ENCODE measurements around the gene ENTPD6. TPM values are rescaled to one million over a fixed set of nuclear protein-coding genes. Genes with fewer than 3 reads are reported as not detected.

The ENTPD6 gene
- polyA plus RNA-seq, 1 donor from 2014 or later: 143 TPM

DNA sequence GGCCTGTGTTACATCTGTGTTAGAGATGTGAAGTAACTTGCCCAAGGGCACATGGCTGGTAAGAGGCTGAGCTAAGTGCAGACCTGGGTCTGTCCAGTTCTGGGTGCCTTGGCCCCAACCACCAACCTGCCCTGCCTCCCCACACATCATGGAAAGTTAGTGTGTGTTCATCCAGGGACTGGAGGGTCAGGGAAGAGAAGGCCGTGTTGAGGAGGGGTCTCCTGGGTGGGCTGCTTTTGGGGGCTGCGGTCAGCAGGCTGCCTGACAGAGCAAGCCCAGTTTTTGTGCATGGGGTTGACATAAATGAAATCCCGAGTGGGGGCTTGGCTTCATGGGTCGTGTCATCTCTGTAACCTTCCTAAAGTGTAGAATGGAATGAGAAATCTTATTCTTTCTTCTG, 63.3 kb downstream of the ENTPD6 start:
- H3K9me3 ChIP-seq (ENCODE audit: low read length): no peaks in the 10 kb centered on the region
- H3K79me2 ChIP-seq (replicated peaks; ENCODE audit: insufficient read depth, low read length): peaks cover 36% of the 10 kb centered on the region

GRCh38 chr20:25259358-25259757, 63.8 kb downstream of the ENTPD6 start:
- Histone ChIP-seq H3K36me3 (ENCODE audit: insufficient read depth, low read length) (peaks cover 7% of the 10 kb centered on the region), H3K9ac (ENCODE audit: low read length) (no peak overlapping the region), H3K27ac (ENCODE audit: low read length) (no peak overlapping the region), H3K9me3 (ENCODE audit: low read length) (no peaks in the 10 kb centered on the region), H3K9me2 (ENCODE audit: insufficient read depth, low read length) (no peaks in the 10 kb centered on the region), H3F3A (ENCODE audit: insufficient read depth, low read length, poor library complexity, severe bottlenecking) (no peaks in the 10 kb centered on the region), H3K4me3 (ENCODE audit: low read length) (no peak overlapping the region), H4K20me1 (ENCODE audit: insufficient read depth) (no peaks in the 10 kb centered on the region), H2AFZ (ENCODE audit: low read depth, low read length) (no peak overlapping the region), H3K4me2 (ENCODE audit: low read length) (no peak overlapping the region), H3K27me3 (ENCODE audit: insufficient read depth, low read depth, low read length) (no peaks in the 10 kb centered on the region), H3K79me2 (replicated peaks; ENCODE audit: insufficient read depth, low read length) (peaks cover 35% of the 10 kb centered on the region)
- no peak for TF ChIP-seq TAF1 (IDR thresholded peaks at IDR 0.05; ENCODE audit: low read depth)
- no peak for TF ChIP-seq RAD21 (conservative IDR thresholded peaks at IDR 0.05)
- TF ChIP-seq POLR2AphosphoS5 (IDR thresholded peaks at IDR 0.05): no peak
- no peak for TF ChIP-seq EZH2 (IDR thresholded peaks at IDR 0.05; ENCODE audit: borderline replicate concordance, insufficient read depth, low read length, poor library complexity, severe bottlenecking)
- TF ChIP-seq SMC3 (conservative IDR thresholded peaks at IDR 0.05; ENCODE audit: poor library complexity): no peak
- no peak for TF ChIP-seq EP300 (conservative IDR thresholded peaks at IDR 0.05; ENCODE audit: poor library complexity, severe bottlenecking)
- TF ChIP-seq REST (IDR thresholded peaks at IDR 0.05; ENCODE audit: borderline replicate concordance): no peak

More for the DNA sequence above, 63.3 kb downstream of the ENTPD6 start:
- no peak for TF ChIP-seq MXI1 (conservative IDR thresholded peaks at IDR 0.05; ENCODE audit: poor library complexity, severe bottlenecking)
- TF ChIP-seq EZH2 (IDR thresholded peaks at IDR 0.05; ENCODE audit: borderline replicate concordance, insufficient read depth, low read length, poor library complexity, severe bottlenecking): no peak
- no peak for TF ChIP-seq RAD21 (conservative IDR thresholded peaks at IDR 0.05)
- TF ChIP-seq EP300 (conservative IDR thresholded peaks at IDR 0.05; ENCODE audit: poor library complexity, severe bottlenecking): no peak
- TF ChIP-seq REST (IDR thresholded peaks at IDR 0.05; ENCODE audit: borderline replicate concordance): no peak
- no peak for TF ChIP-seq CTCF (IDR thresholded peaks at IDR 0.05; ENCODE audit: poor library complexity, severe bottlenecking)
- no peak for TF ChIP-seq POLR2AphosphoS5 (IDR thresholded peaks at IDR 0.05)
- no peak for TF ChIP-seq TAF1 (IDR thresholded peaks at IDR 0.05; ENCODE audit: low read depth)
- TF ChIP-seq SMC3 (conservative IDR thresholded peaks at IDR 0.05; ENCODE audit: poor library complexity): no peak
- Histone ChIP-seq H3K4me2 (ENCODE audit: low read length) (no peak overlapping the region), H3K36me3 (ENCODE audit: insufficient read depth, low read length) (peaks cover 7% of the 10 kb centered on the region), H3F3A (ENCODE audit: insufficient read depth, low read length, poor library complexity, severe bottlenecking) (no peaks in the 10 kb centered on the region), H3K27me3 (ENCODE audit: insufficient read depth, low read depth, low read length) (no peaks in the 10 kb centered on the region), H3K9me2 (ENCODE audit: insufficient read depth, low read length) (no peaks in the 10 kb centered on the region), H2AFZ (ENCODE audit: low read depth, low read length) (no peak overlapping the region), H3K27ac (ENCODE audit: low read length) (no peak overlapping the region), H4K20me1 (ENCODE audit: insufficient read depth) (no peaks in the 10 kb centered on the region), H3K9ac (ENCODE audit: low read length) (no peak overlapping the region), H3K4me3 (ENCODE audit: low read length) (no peak overlapping the region)
